SU-DHL-6 (cell line): ENCODE data around the gene ARVCF.

ENCODE experiments used
- H2AFZ ChIP-seq: fragments of 200-600 bp; sonication (generic); 2 replicates; pipeline ENCODE4 v1.6.1; 2014; ENCODE audit warnings: low read depth, mild to moderate bottlenecking, moderate library complexity, mixed read lengths, antibody characterized with exemption, low read length; ENCODE audit not compliant: severe bottlenecking
- H3F3A ChIP-seq: fragments of 200-600 bp; shearing (Covaris generic); 2 replicates; pipeline ENCODE4 v1.6.0; 2016; ENCODE audit warnings: antibody characterized with exemption, mild to moderate bottlenecking; ENCODE audit not compliant: insufficient read depth
- H3K27ac ChIP-seq: fragments of 200-600 bp; sonication (generic); 2 replicates; pipeline ENCODE4 v1.5.1; 2016; ENCODE audit warnings: low read depth, mild to moderate bottlenecking, low read length, moderate library complexity, mixed read lengths
- H3K27me3 ChIP-seq: fragments of 200-600 bp; sonication (generic), shearing (Covaris generic); 2 replicates; pipeline ENCODE4 v1.6.0; 2014; ENCODE audit warnings: mild to moderate bottlenecking, low read length
- H3K36me3 ChIP-seq: fragments of 200-600 bp; sonication (generic); 2 replicates; pipeline ENCODE4 v1.6.1; 2014; ENCODE audit warnings: mild to moderate bottlenecking, low read length, mixed read lengths
- H3K4me2 ChIP-seq: fragments of 300-600, 200-600 bp; shearing (Covaris generic), sonication (generic); 2 replicates; pipeline ENCODE4 v1.6.0; 2014; ENCODE audit warnings: low read length, low read depth, mild to moderate bottlenecking; ENCODE audit not compliant: poor library complexity, severe bottlenecking
- H3K4me3 ChIP-seq: fragments of 200-600 bp; sonication (generic); 2 replicates; pipeline ENCODE4 v1.5.1; 2014; ENCODE audit warnings: antibody characterized with exemption, low read length, mild to moderate bottlenecking, mixed read lengths; ENCODE audit not compliant: insufficient read depth, poor library complexity, severe bottlenecking
- H3K79me2 ChIP-seq: fragments of 200-600 bp; sonication (generic); 2 replicates; pipeline ENCODE4 v1.6.1; 2014; ENCODE audit warnings: mild to moderate bottlenecking, low read length, moderate library complexity; ENCODE audit not compliant: insufficient read depth
- H3K9ac ChIP-seq: fragments of 200-600 bp; sonication (generic); 2 replicates; pipeline ENCODE4 v1.7.0; 2014; ENCODE audit warnings: mild to moderate bottlenecking, low read length
- H3K9me2 ChIP-seq: fragments of 200-600 bp; sonication (generic); replicated peaks from 2 replicates; pipeline ENCODE4 v1.6.1; 2014; ENCODE audit warnings: low read length; ENCODE audit not compliant: insufficient read depth
- H3K9me3 ChIP-seq: fragments of 200-600 bp; sonication (generic); 2 replicates; pipeline ENCODE4 v1.6.1; 2014; ENCODE audit warnings: low read length, mixed read lengths; ENCODE audit not compliant: insufficient read depth
- H4K20me1 ChIP-seq: fragments of 200-600 bp; sonication (generic); 2 replicates; pipeline ENCODE4 v1.6.1; 2014; ENCODE audit warnings: low read depth, mild to moderate bottlenecking, antibody characterized with exemption, low read length, moderate library complexity, mixed read lengths
- EZH2phosphoT487 ChIP-seq: fragments of 200-600 bp; sonication (generic), shearing (Covaris generic); conservative IDR thresholded peaks from 2 replicates; pipeline ENCODE4 v1.6.1; 2018; ENCODE audit warnings: mild to moderate bottlenecking, antibody characterized with exemption, low read length, moderate library complexity, mixed read lengths
- TF ChIP-seq, protein P1 (sequence below): fragments of 200-600 bp; sonication (generic); IDR thresholded peaks from one replicate; pipeline ENCODE4 v1.5.1; 2017; ENCODE audit warnings: antibody characterized with exemption, mild to moderate bottlenecking, low read length, moderate library complexity; ENCODE audit not compliant: insufficient read depth, poor library complexity, severe bottlenecking

The ARVCF gene

GRCh38 chr22:20011993-20012740 is 4.5 kb downstream of the ARVCF start:
- H3K9me2 ChIP-seq = no peaks in the 10 kb centered on the region
- no peaks in the 10 kb centered on the region for H3F3A ChIP-seq
- H3K27ac ChIP-seq = no peak overlapping the region
- H3K4me3 ChIP-seq = no peak overlapping the region
- H4K20me1 ChIP-seq = no peaks in the 10 kb centered on the region
- no peaks in the 10 kb centered on the region for H3K36me3 ChIP-seq
- H3K79me2 ChIP-seq = no peaks in the 10 kb centered on the region
- no peak overlapping the region for H3K4me2 ChIP-seq
- H2AFZ ChIP-seq = no peak overlapping the region
- no peak overlapping the region for H3K9ac ChIP-seq
- H3K9me3 ChIP-seq = no peaks in the 10 kb centered on the region
- no peaks in the 10 kb centered on the region for H3K27me3 ChIP-seq
- TF ChIP-seq, protein P1, sequence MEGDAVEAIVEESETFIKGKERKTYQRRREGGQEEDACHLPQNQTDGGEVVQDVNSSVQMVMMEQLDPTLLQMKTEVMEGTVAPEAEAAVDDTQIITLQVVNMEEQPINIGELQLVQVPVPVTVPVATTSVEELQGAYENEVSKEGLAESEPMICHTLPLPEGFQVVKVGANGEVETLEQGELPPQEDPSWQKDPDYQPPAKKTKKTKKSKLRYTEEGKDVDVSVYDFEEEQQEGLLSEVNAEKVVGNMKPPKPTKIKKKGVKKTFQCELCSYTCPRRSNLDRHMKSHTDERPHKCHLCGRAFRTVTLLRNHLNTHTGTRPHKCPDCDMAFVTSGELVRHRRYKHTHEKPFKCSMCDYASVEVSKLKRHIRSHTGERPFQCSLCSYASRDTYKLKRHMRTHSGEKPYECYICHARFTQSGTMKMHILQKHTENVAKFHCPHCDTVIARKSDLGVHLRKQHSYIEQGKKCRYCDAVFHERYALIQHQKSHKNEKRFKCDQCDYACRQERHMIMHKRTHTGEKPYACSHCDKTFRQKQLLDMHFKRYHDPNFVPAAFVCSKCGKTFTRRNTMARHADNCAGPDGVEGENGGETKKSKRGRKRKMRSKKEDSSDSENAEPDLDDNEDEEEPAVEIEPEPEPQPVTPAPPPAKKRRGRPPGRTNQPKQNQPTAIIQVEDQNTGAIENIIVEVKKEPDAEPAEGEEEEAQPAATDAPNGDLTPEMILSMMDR = no peak
- no peak for TF ChIP-seq EZH2phosphoT487

DNA sequence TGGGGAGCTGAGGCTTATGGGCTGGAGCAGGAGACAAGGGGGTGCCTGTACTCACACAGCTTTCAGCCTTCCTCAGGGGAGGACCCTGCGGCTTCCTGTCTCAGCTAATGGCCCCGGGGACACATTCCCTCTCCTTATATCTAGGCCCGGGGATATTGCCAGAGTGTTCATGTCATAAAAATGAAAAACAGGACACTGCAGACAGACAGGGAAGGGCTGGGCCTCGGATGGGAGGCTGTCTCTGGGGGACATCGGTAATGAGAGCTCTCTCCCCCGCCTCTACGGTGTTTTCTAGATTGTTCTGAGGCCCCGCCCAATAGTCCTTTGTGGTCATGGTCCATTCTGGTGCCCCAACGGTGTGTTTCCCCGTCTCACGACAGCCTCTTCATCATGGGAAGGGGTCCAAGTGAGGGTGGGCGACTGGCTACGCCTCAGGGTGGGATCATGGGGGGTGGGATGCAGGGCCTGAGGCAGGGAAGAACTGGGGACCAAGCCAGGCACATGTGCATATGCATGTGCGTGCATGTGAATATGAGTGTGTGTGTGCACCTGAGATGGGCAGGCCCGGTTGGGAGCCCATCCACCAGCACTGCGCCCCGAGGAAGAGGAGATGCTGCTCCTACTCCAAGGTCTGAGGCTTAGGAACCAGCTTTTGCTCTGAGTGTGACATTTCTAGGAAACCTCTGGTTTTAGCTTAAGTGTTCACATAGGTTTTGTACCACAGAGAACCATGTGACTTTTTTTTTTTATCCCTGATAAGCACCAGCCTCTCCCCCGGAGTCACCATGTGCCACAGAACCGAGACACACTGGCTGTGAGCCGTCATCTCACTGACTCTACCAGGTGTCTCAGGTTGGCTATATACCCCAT is 5.3 kb downstream of the ARVCF start:
- no peaks in the 10 kb centered on the region for H3K9me2 ChIP-seq
- H3K27me3 ChIP-seq = no peaks in the 10 kb centered on the region
- no peaks in the 10 kb centered on the region for H3K36me3 ChIP-seq
- H3K79me2 ChIP-seq = no peaks in the 10 kb centered on the region
- H3K4me2 ChIP-seq = no peak overlapping the region
- no peak overlapping the region for H3K27ac ChIP-seq
- H3F3A ChIP-seq = no peaks in the 10 kb centered on the region
- H3K9me3 ChIP-seq = no peaks in the 10 kb centered on the region
- no peak overlapping the region for H3K9ac ChIP-seq
- TF ChIP-seq, protein P1 = no peak
- TF ChIP-seq EZH2phosphoT487 = no peak
- no peak overlapping the region for H2AFZ ChIP-seq
- no peak overlapping the region for H3K4me3 ChIP-seq
- no peaks in the 10 kb centered on the region for H4K20me1 ChIP-seq

- Histone ChIP-seq H3K9me2 (no peaks in the 10 kb centered on the region), H3K4me2 (no peak overlapping the region)
Measured at GRCh38 chr22:20010307-20011122, 6.1 kb downstream of the ARVCF start.

More at GRCh38 chr22:20010307-20011122, 6.1 kb downstream of the ARVCF start:
- H3F3A ChIP-seq = no peaks in the 10 kb centered on the region
- H3K36me3 ChIP-seq = no peaks in the 10 kb centered on the region
- H3K9ac ChIP-seq = no peak overlapping the region
- H2AFZ ChIP-seq = no peak overlapping the region
- H3K27ac ChIP-seq = no peak overlapping the region
- no peak overlapping the region for H3K4me3 ChIP-seq
- H3K79me2 ChIP-seq = no peaks in the 10 kb centered on the region
- no peaks in the 10 kb centered on the region for H4K20me1 ChIP-seq
- TF ChIP-seq, protein P1 = no peak
- TF ChIP-seq EZH2phosphoT487 = no peak
- no peaks in the 10 kb centered on the region for H3K9me3 ChIP-seq
- no peaks in the 10 kb centered on the region for H3K27me3 ChIP-seq
